ENCODE data around the gene DSC3. TPM values are rescaled to one million over a fixed set of nuclear protein-coding genes. Genes with fewer than 3 reads are reported as not detected.

The DSC3 gene
- total RNA-seq, 5 donors from 2014 or later (not counting 1 experiment from before 2014, with no cell fraction given): 0.18 TPM; not detected in 4

GRCh38 chr18:31045599-31045998 is 3.1 kb upstream of the DSC3 start:
- H3K27me3 Mint-ChIP-seq: peaks cover 22 to 31% of the 10 kb centered on the region in 2 donors
- Histone ChIP-seq H3K36me3 (ENCODE audit: control insufficient read depth in 2 of 2, extremely low read depth in 1 of 2, insufficient read depth in 1 of 2, low read length in 1 of 2) (no peaks in the 10 kb centered on the region), H3K4me1 (ENCODE audit: control insufficient read depth in 1 of 2, extremely low read depth in 1 of 2, insufficient read depth in 2 of 2, low read length in 2 of 2) (no peaks in the 10 kb centered on the region), H3K4me3 (ENCODE audit: control insufficient read depth in 1 of 2, extremely low read depth in 1 of 2, low read length in 1 of 2) (no peak overlapping the region), H3K9me3 (no peaks in the 10 kb centered on the region), H3K27me3 (replicated peaks in 1 of 2; ENCODE audit: control insufficient read depth in 2 of 2, extremely low read depth in 1 of 2, insufficient read depth in 2 of 2, low read length in 1 of 2) (peaks cover 10 to 18% of the 10 kb centered on the region in 2 experiments), H3K27ac (ENCODE audit: low read length) (no peak overlapping the region)
- ATAC-seq (replicated peaks in 1 of 4) (no peak), DNase-seq (no peak)
- no peak overlapping the region for H3K4me3 Mint-ChIP-seq
- ChIA-PET POLR2A (no interaction called here), CTCF (no interaction called here)
- WGBS (ENCODE audit: insufficient coverage): 71% methylated on average over 2 of the region's 6 CpGs
- peaks cover 0 to 20% (median 14%) of the 10 kb centered on the region in 3 donors for H3K9me3 Mint-ChIP-seq
- no peaks in the 10 kb centered on the region for H3K4me1 Mint-ChIP-seq
- no peaks in the 10 kb centered on the region for H3K36me3 Mint-ChIP-seq
- no peak overlapping the region for H3K27ac Mint-ChIP-seq

GRCh38 chr18:31044926-31045325 is 2.4 kb upstream of the DSC3 start:
- Mint-ChIP-seq H3K36me3 (no peaks in the 10 kb centered on the region), H3K9me3 (peaks cover 0 to 20% (median 14%) of the 10 kb centered on the region in 3 donors), H3K4me1 (no peaks in the 10 kb centered on the region), H3K27ac (no peak overlapping the region), H3K4me3 (no peak overlapping the region), H3K27me3 (peaks cover 22 to 36% of the 10 kb centered on the region in 2 donors)
- WGBS (ENCODE audit: insufficient coverage): 100% methylated on average over 1 of the region's 3 CpGs
- no peak for ATAC-seq (replicated peaks in 1 of 4)
- ChIA-PET CTCF (interaction anchor here in 1 of 2 donors (0.9 kb wide), 1 partner anchor 19 kb away, joined by 3 read pairs; no protein-coding TSS in a partner anchor), POLR2A (no interaction called here)
- no peak for DNase-seq
- Histone ChIP-seq H3K27me3 (replicated peaks in 1 of 2; ENCODE audit: control insufficient read depth in 2 of 2, extremely low read depth in 1 of 2, insufficient read depth in 2 of 2, low read length in 1 of 2) (peaks cover 10 to 18% of the 10 kb centered on the region in 2 experiments), H3K9me3 (no peaks in the 10 kb centered on the region), H3K27ac (ENCODE audit: low read length) (no peak overlapping the region), H3K4me1 (ENCODE audit: control insufficient read depth in 1 of 2, extremely low read depth in 1 of 2, insufficient read depth in 2 of 2, low read length in 2 of 2) (no peaks in the 10 kb centered on the region), H3K36me3 (ENCODE audit: control insufficient read depth in 2 of 2, extremely low read depth in 1 of 2, insufficient read depth in 1 of 2, low read length in 1 of 2) (no peaks in the 10 kb centered on the region), H3K4me3 (ENCODE audit: control insufficient read depth in 1 of 2, extremely low read depth in 1 of 2, low read length in 1 of 2) (no peak overlapping the region)

- DNase-seq: no peak
- Mint-ChIP-seq H3K9me3 (peaks cover 0 to 20% (median 14%) of the 10 kb centered on the region in 3 donors), H3K4me3 (no peak overlapping the region), H3K4me1 (no peaks in the 10 kb centered on the region), H3K27me3 (peaks cover 29 to 39% of the 10 kb centered on the region in 2 donors), H3K36me3 (no peaks in the 10 kb centered on the region), H3K27ac (no peak overlapping the region)
- H3K36me3 ChIP-seq (ENCODE audit: control insufficient read depth in 2 of 2, extremely low read depth in 1 of 2, insufficient read depth in 1 of 2, low read length in 1 of 2): no peaks in the 10 kb centered on the region
- POLR2A ChIA-PET: no interaction called here
- no peak overlapping the region for H3K4me3 ChIP-seq (ENCODE audit: control insufficient read depth in 1 of 2, extremely low read depth in 1 of 2, low read length in 1 of 2)
- ATAC-seq (replicated peaks in 1 of 4): no peak
- no peak overlapping the region for H3K27ac ChIP-seq (ENCODE audit: low read length)
- no peaks in the 10 kb centered on the region for H3K9me3 ChIP-seq
- 52% methylated on average over 6 of the region's 7 CpGs for WGBS (ENCODE audit: insufficient coverage)
- peaks cover 10 to 18% of the 10 kb centered on the region in 2 experiments for H3K27me3 ChIP-seq (replicated peaks in 1 of 2; ENCODE audit: control insufficient read depth in 2 of 2, extremely low read depth in 1 of 2, insufficient read depth in 2 of 2, low read length in 1 of 2)
- CTCF ChIA-PET: no interaction called here
- no peaks in the 10 kb centered on the region for H3K4me1 ChIP-seq (ENCODE audit: control insufficient read depth in 1 of 2, extremely low read depth in 1 of 2, insufficient read depth in 2 of 2, low read length in 2 of 2)
Measured at GRCh38 chr18:31043709-31044108, 1.2 kb upstream of the DSC3 start.

DNA sequence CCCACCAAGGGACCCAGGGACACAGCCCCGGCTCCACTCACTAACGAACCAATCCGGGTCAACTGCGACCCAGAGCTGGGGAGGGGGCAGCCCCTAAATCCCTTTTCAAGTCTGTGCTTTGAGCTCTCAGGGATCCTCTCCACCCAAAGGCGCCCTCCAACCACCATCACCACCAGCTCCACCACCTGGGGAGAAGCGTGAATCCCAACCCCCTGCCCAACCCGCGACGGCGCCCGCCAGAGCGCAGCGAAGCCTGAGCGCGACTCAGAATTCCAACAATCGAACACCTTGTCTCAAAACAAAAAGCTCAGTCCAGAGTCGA is 497 bp downstream of the DSC3 start:
- 26% methylated on average over 14 of the region's 17 CpGs for WGBS (ENCODE audit: insufficient coverage)
- ATAC-seq (replicated peaks in 1 of 4): no peak
- H3K4me3 Mint-ChIP-seq: peak overlapping the region in 1 of 3 donors; percentile 53
- Histone ChIP-seq H3K27me3 (replicated peaks in 1 of 2; ENCODE audit: control insufficient read depth in 2 of 2, extremely low read depth in 1 of 2, insufficient read depth in 2 of 2, low read length in 1 of 2) (peaks cover 10 to 18% of the 10 kb centered on the region in 2 experiments), H3K9me3 (no peaks in the 10 kb centered on the region), H3K4me1 (ENCODE audit: control insufficient read depth in 1 of 2, extremely low read depth in 1 of 2, insufficient read depth in 2 of 2, low read length in 2 of 2) (no peaks in the 10 kb centered on the region), H3K36me3 (ENCODE audit: control insufficient read depth in 2 of 2, extremely low read depth in 1 of 2, insufficient read depth in 1 of 2, low read length in 1 of 2) (no peaks in the 10 kb centered on the region), H3K4me3 (ENCODE audit: control insufficient read depth in 1 of 2, extremely low read depth in 1 of 2, low read length in 1 of 2) (no peak overlapping the region), H3K27ac (ENCODE audit: low read length) (no peak overlapping the region)
- H3K9me3 Mint-ChIP-seq: peaks cover 0 to 20% (median 14%) of the 10 kb centered on the region in 3 donors
- peaks cover 29 to 39% of the 10 kb centered on the region in 2 donors for H3K27me3 Mint-ChIP-seq
- no peak for DNase-seq
- no peaks in the 10 kb centered on the region for H3K36me3 Mint-ChIP-seq
- H3K4me1 Mint-ChIP-seq: no peaks in the 10 kb centered on the region
- POLR2A ChIA-PET: no interaction called here
- CTCF ChIA-PET: no interaction called here
- no peak overlapping the region for H3K27ac Mint-ChIP-seq

GRCh38 chr18:31041271-31042083 is 1.1 kb downstream of the DSC3 start:
- no peak overlapping the region for H3K27ac ChIP-seq (ENCODE audit: low read length)
- Mint-ChIP-seq H3K4me1 (no peaks in the 10 kb centered on the region), H3K4me3 (peak overlapping the region in 1 of 3 donors; percentile 53), H3K27me3 (peaks cover 29 to 39% of the 10 kb centered on the region in 2 donors), H3K36me3 (no peaks in the 10 kb centered on the region), H3K27ac (no peak overlapping the region), H3K9me3 (peaks cover 0 to 16% (median 14%) of the 10 kb centered on the region in 3 donors)
- ChIA-PET POLR2A (no interaction called here), CTCF (no interaction called here)
- 17% methylated on average over 50 of the region's 52 CpGs for WGBS (ENCODE audit: insufficient coverage)
- peak overlapping the region in 1 of 2 donors; percentile 3 for H3K4me3 ChIP-seq (ENCODE audit: control insufficient read depth in 1 of 2, extremely low read depth in 1 of 2, low read length in 1 of 2)
- no peaks in the 10 kb centered on the region for H3K4me1 ChIP-seq (ENCODE audit: control insufficient read depth in 1 of 2, extremely low read depth in 1 of 2, insufficient read depth in 2 of 2, low read length in 2 of 2)
- H3K9me3 ChIP-seq: no peaks in the 10 kb centered on the region
- no peaks in the 10 kb centered on the region for H3K36me3 ChIP-seq (ENCODE audit: control insufficient read depth in 2 of 2, extremely low read depth in 1 of 2, insufficient read depth in 1 of 2, low read length in 1 of 2)
- H3K27me3 ChIP-seq (replicated peaks in 1 of 2; ENCODE audit: control insufficient read depth in 2 of 2, extremely low read depth in 1 of 2, insufficient read depth in 2 of 2, low read length in 1 of 2): peaks cover 10 to 18% of the 10 kb centered on the region in 2 experiments
- DNase-seq (no peak), ATAC-seq (replicated peaks in 1 of 4) (no peak)

DNA sequence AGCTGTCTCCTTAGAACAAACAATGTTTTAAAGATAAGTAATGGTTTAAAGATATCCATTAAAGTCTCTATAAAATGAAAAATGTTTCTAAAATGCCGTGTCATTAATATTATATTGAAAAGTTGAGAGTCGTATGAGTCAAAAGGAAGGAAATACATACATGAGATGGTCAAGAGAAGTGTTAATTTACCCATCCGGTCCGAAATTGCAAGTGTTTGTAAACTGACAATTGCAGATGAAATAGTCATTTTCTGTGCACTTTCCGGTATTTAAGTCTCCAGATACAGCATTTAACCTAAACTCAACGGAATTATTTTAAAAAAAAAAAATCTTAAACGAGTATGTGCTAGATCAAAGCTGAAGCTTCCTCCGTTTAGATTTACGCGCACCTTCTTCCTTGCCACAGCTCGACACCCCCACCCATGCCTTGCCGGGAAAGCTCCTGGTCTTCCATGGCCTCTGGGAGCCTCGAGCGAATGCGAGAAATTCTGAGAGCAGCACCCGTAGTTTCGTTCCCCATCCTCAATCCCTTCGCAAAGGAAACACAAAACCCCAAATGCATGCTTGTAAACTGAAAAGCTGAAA is 1.8 kb downstream of the DSC3 start:
- DNase-seq: no peak
- no peaks in the 10 kb centered on the region for H3K36me3 ChIP-seq (ENCODE audit: control insufficient read depth in 2 of 2, extremely low read depth in 1 of 2, insufficient read depth in 1 of 2, low read length in 1 of 2)
- no peak overlapping the region for H3K27ac ChIP-seq (ENCODE audit: low read length)
- 9% methylated on average over 9 of the region's 18 CpGs for WGBS (ENCODE audit: insufficient coverage)
- Mint-ChIP-seq H3K4me3 (no peak overlapping the region), H3K27ac (no peak overlapping the region), H3K4me1 (no peaks in the 10 kb centered on the region), H3K27me3 (peaks cover 29 to 39% of the 10 kb centered on the region in 2 donors), H3K36me3 (no peaks in the 10 kb centered on the region), H3K9me3 (peaks cover 0 to 13% (median 11%) of the 10 kb centered on the region in 3 donors)
- no peak overlapping the region for H3K4me3 ChIP-seq (ENCODE audit: control insufficient read depth in 1 of 2, extremely low read depth in 1 of 2, low read length in 1 of 2)
- CTCF ChIA-PET: interaction anchor here in 1 of 2 donors (0.6 kb wide), 1 partner anchor 83 kb away, joined by 3 read pairs; no protein-coding TSS in a partner anchor
- POLR2A ChIA-PET: no interaction called here
- H3K4me1 ChIP-seq (ENCODE audit: control insufficient read depth in 1 of 2, extremely low read depth in 1 of 2, insufficient read depth in 2 of 2, low read length in 2 of 2): no peaks in the 10 kb centered on the region
- no peak for ATAC-seq (replicated peaks in 1 of 4)
- no peaks in the 10 kb centered on the region for H3K9me3 ChIP-seq
- peaks cover 10 to 18% of the 10 kb centered on the region in 2 experiments for H3K27me3 ChIP-seq (replicated peaks in 1 of 2; ENCODE audit: control insufficient read depth in 2 of 2, extremely low read depth in 1 of 2, insufficient read depth in 2 of 2, low read length in 1 of 2)
